PC-9 (cell line): ENCODE data around the gene PPP2R5E. TPM values are rescaled to one million over a fixed set of nuclear protein-coding genes. Genes with fewer than 3 reads are reported as not detected.
"Not testable (repeated sequence)": the region's sequence is repeated elsewhere in the genome, so short reads cannot be mapped to it uniquely, and the experiment has no call there.

Experiments used
- BruUV-seq: library from RNA; stranded (reverse); fragments of 400-500 nt; replicated peaks from 2 replicates; lab custom pipeline; 2021; lab: Mats Ljungman, UMichigan
- CTCF ChIA-PET: fragments of 300-600 bp; sonication (Branson Sonifier 250); formaldehyde crosslinking; loops from one replicate; lab custom pipeline; 2022; ENCODE audit warnings: antibody characterized with exemption; lab: Charles Lee
- POLR2A ChIA-PET: fragments of 300-600 bp; sonication (Branson Sonifier 250); formaldehyde crosslinking; loops from one replicate; lab custom pipeline; 2022; ENCODE audit warnings: antibody characterized with exemption; ENCODE audit not compliant: unreplicated experiment; lab: Charles Lee
- DNase-seq, 2 experiments: peaks; one replicate each; pipeline versions ENCODE4 v3.0.0 to v3.0.0-alpha.2; 2015 to 2022; ENCODE audit warnings: mixed read lengths in 1 of 2
- H2AFZ ChIP-seq: fragments of 200-600 bp; sonication (generic); 2 replicates; pipeline ENCODE4 v1.8.1; 2017; ENCODE audit warnings: antibody characterized with exemption
- H3F3A ChIP-seq: fragments of 200-600 bp; sonication (generic); 2 replicates; pipeline ENCODE4 v1.8.1; 2017; ENCODE audit warnings: antibody characterized with exemption, mild to moderate bottlenecking, low read depth; ENCODE audit not compliant: insufficient read depth
- H3K27ac ChIP-seq: fragments of 200-600 bp; sonication (generic); 2 replicates; pipeline ENCODE4 v1.6.1; 2016; ENCODE audit warnings: mixed run types
- H3K27me3 ChIP-seq: fragments of 200-600 bp; sonication (generic); 2 replicates; pipeline ENCODE4 v1.6.1; 2016; ENCODE audit warnings: low read depth, mixed run types; ENCODE audit not compliant: insufficient read depth
- H3K36me3 ChIP-seq: fragments of 200-600 bp; sonication (generic); 2 replicates; pipeline ENCODE4 v1.6.1; 2016; ENCODE audit warnings: low read depth, mixed run types
- H3K4me1 ChIP-seq: fragments of 200-600 bp; sonication (generic); replicated peaks from 2 replicates; pipeline ENCODE4 v1.6.1; 2016; ENCODE audit warnings: mixed run types; ENCODE audit not compliant: insufficient read depth
- H3K4me2 ChIP-seq: fragments of 200-600 bp; sonication (generic); 2 replicates; pipeline ENCODE4 v1.6.1; 2017; ENCODE audit warnings: mixed run types
- H3K4me3 ChIP-seq: fragments of 200-600 bp; sonication (generic); 2 replicates; pipeline ENCODE4 v1.6.1; 2016; ENCODE audit warnings: mixed run types
- H3K79me2 ChIP-seq: fragments of 200-600 bp; sonication (generic); 2 replicates; pipeline ENCODE4 v1.6.1; 2017; ENCODE audit warnings: low read depth, mixed run types
- H3K9me2 ChIP-seq: fragments of 200-600 bp; sonication (generic); 2 replicates; pipeline ENCODE4 v1.8.1; 2017; ENCODE audit warnings: mild to moderate bottlenecking; ENCODE audit not compliant: insufficient read depth
- H3K9me3 ChIP-seq: fragments of 200-600 bp; sonication (generic); 2 replicates; pipeline ENCODE4 v1.8.1; 2016; ENCODE audit warnings: low read depth; ENCODE audit not compliant: insufficient read depth
- H4K20me1 ChIP-seq: fragments of 200-600 bp; sonication (generic); 2 replicates; pipeline ENCODE4 v1.8.1; 2017; ENCODE audit not compliant: insufficient read depth
- EZH2 ChIP-seq: fragments of 200-600 bp; sonication (generic); IDR thresholded peaks from 2 replicates; pipeline ENCODE4 v1.8.0; 2017; ENCODE audit warnings: antibody characterized with exemption, low read depth
- intact Hi-C: fragments of 100-400 bp; cut with micrococcal nuclease; formaldehyde crosslinking; loops from one replicate; pipeline ENCODE4 v1.10.0; 2022; ENCODE audit not compliant: unreplicated experiment
- total RNA-seq: library from RNA; stranded (reverse); gene quantifications from 2 replicates; pipeline ENCODE4 v1.2.3, GENCODE V29; 2021
- TF ChIP-seq, protein P1 (sequence below): fragments of 200-600 bp; sonication (generic); conservative IDR thresholded peaks from 2 replicates; pipeline ENCODE4 v1.6.1; 2017; ENCODE audit warnings: mixed run types, antibody characterized with exemption, mild to moderate bottlenecking, moderate library complexity

The PPP2R5E gene
- total RNA-seq, 1 experiment from 2014 or later, result 66.4 TPM

GRCh38 chr14:63524537-63525155 is 18.5 kb downstream of the PPP2R5E start:
- H3K9me3 ChIP-seq, result no peaks in the 10 kb centered on the region
- no peak overlapping the region for H3K4me3 ChIP-seq
- peaks cover 58% of the 10 kb centered on the region for H3K79me2 ChIP-seq
- H3K36me3 ChIP-seq, result peaks cover 8% of the 10 kb centered on the region; the same call in 1 of the 2 replicates
- intact Hi-C loops, result no loop called here
- H3K9me2 ChIP-seq, result no peaks in the 10 kb centered on the region
- peak in 1 of 2 experiments; percentile 51 for DNase-seq
- no peaks in the 10 kb centered on the region for H3K27me3 ChIP-seq
- CTCF ChIA-PET, result no interaction called here
- POLR2A ChIA-PET, result interaction anchor here (0.6 kb wide), 2 partner anchors 43 to 938 kb away, joined by 3 to 5 read pairs; no protein-coding TSS in a partner anchor
- H3K27ac ChIP-seq, result no peak overlapping the region
- H2AFZ ChIP-seq, result no peak overlapping the region
- no peaks in the 10 kb centered on the region for H3F3A ChIP-seq
- BruUV-seq, result no TSS peak
- no peak for TF ChIP-seq EZH2
- TF ChIP-seq, protein P1, sequence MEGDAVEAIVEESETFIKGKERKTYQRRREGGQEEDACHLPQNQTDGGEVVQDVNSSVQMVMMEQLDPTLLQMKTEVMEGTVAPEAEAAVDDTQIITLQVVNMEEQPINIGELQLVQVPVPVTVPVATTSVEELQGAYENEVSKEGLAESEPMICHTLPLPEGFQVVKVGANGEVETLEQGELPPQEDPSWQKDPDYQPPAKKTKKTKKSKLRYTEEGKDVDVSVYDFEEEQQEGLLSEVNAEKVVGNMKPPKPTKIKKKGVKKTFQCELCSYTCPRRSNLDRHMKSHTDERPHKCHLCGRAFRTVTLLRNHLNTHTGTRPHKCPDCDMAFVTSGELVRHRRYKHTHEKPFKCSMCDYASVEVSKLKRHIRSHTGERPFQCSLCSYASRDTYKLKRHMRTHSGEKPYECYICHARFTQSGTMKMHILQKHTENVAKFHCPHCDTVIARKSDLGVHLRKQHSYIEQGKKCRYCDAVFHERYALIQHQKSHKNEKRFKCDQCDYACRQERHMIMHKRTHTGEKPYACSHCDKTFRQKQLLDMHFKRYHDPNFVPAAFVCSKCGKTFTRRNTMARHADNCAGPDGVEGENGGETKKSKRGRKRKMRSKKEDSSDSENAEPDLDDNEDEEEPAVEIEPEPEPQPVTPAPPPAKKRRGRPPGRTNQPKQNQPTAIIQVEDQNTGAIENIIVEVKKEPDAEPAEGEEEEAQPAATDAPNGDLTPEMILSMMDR, result no peak
- peaks cover 21% of the 10 kb centered on the region; the same call in 1 of the 2 replicates for H4K20me1 ChIP-seq
- no peaks in the 10 kb centered on the region for H3K4me1 ChIP-seq
- H3K4me2 ChIP-seq, result no peak overlapping the region

GRCh38 chr14:63523735-63524426 is 19.3 kb downstream of the PPP2R5E start:
- ChIA-PET POLR2A (no interaction called here), CTCF (interaction anchor here (0.7 kb wide), 1 partner anchor 799 kb away, joined by 3 read pairs; no protein-coding TSS in a partner anchor)
- Histone ChIP-seq H3K79me2 (peaks cover 57% of the 10 kb centered on the region), H3K9me2 (no peaks in the 10 kb centered on the region), H3K27ac (no peak overlapping the region), H3K27me3 (no peaks in the 10 kb centered on the region), H2AFZ (no peak overlapping the region), H3K4me1 (no peaks in the 10 kb centered on the region), H3K4me2 (no peak overlapping the region), H3F3A (no peaks in the 10 kb centered on the region), H4K20me1 (peaks cover 19% of the 10 kb centered on the region; the same call in 1 of the 2 replicates), H3K4me3 (no peak overlapping the region), H3K9me3 (no peaks in the 10 kb centered on the region), H3K36me3 (peaks cover 8% of the 10 kb centered on the region; the same call in 1 of the 2 replicates)
- no peak for TF ChIP-seq EZH2
- TF ChIP-seq, protein P1, result no peak
- no peak for DNase-seq
- BruUV-seq, result no TSS peak
- intact Hi-C loops, result no loop called here

DNA sequence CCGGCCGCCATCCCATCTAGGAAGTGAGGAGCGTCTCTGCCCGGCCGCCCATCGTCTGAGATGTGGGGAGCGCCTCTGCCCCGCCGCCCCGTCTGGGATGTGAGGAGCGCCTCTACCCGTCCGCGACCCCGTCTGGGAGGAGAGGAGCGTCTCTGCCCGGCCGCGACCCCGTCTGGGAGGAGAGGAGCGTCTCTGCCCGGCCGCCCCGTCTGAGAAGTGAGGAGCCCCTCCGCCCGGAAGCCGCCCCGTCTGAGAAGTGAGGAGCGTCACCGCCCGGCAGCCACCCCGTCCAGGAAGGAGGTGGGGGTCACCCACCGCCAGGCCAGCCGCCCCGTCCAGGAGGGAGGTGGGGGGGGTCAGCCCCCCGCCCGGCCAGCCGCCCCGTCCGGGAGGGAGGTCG is 20.7 kb downstream of the PPP2R5E start:
- H4K20me1 ChIP-seq, result peaks cover 13% of the 10 kb centered on the region; the same call in 1 of the 2 replicates
- H3K27me3 ChIP-seq, POLR2A ChIA-PET, H2AFZ ChIP-seq, H3K9me3 ChIP-seq, H3K4me2 ChIP-seq, CTCF ChIA-PET, H3K4me1 ChIP-seq, H3F3A ChIP-seq, DNase-seq, intact Hi-C loops, H3K4me3 ChIP-seq, H3K9me2 ChIP-seq, BruUV-seq, H3K36me3 ChIP-seq, H3K27ac ChIP-seq: not testable (repeated sequence)
- H3K79me2 ChIP-seq, result peaks cover 55% of the 10 kb centered on the region
